Gastroesophageal sphincter (tissue), 4 donors: Measurements from ENCODE around the gene TANGO2. TPM values are rescaled to one million over a fixed set of nuclear protein-coding genes. Genes with fewer than 3 reads are reported as not detected.

Source experiments
- ATAC-seq: fragments of 150-250 bp; one replicate; pipeline ENCODE4 v1.9.1; 2016; ENCODE audit warnings: mild to moderate bottlenecking, moderate library complexity
- H3K27ac ChIP-seq, 4 donors: fragments of 200-600 bp; sonication (generic) in 3 of 4; 1 replicate in 3 of 4; 2 replicates in 1 of 4; pipeline ENCODE4 v1.5.1; 2016 to 2019
- H3K27me3 ChIP-seq: fragments of 200-600 bp; sonication (generic); one replicate; pipeline ENCODE4 v1.5.1; 2019
- H3K36me3 ChIP-seq, 2 donors: fragments of 200-600 bp; sonication (generic); one replicate each; pipeline ENCODE4 v1.5.1; 2019; ENCODE audit warnings: control low read depth in 1 of 2
- H3K4me1 ChIP-seq, 3 donors: fragments of 200-600 bp; sonication (generic); 1 replicate in 2 of 3; 2 replicates in 1 of 3; pipeline ENCODE4 v1.5.1; 2016 to 2019; ENCODE audit warnings: control low read depth in 2 of 3
- H3K4me3 ChIP-seq, 2 donors: fragments of 200-600 bp; sonication (generic); one replicate each; pipeline ENCODE4 v1.5.1; 2019; ENCODE audit warnings: mild to moderate bottlenecking in 1 of 2, moderate library complexity in 1 of 2
- H3K9me3 ChIP-seq, 3 donors: fragments of 200-600 bp; sonication (generic); one replicate each; pipeline ENCODE4 v1.5.1; 2017 to 2019; ENCODE audit warnings: control low read depth in 2 of 3
- EP300 ChIP-seq: sonication (generic); formaldehyde crosslinking; IDR thresholded peaks from one replicate; pipeline ENCODE4 v1.6.1; 2017; ENCODE audit warnings: antibody characterized with exemption, mild to moderate bottlenecking
- POLR2A ChIP-seq, 2 donors: fragments of 450-650 bp; IDR thresholded peaks; one replicate each; pipeline ENCODE4 v1.6.1; 2017; ENCODE audit warnings: antibody characterized with exemption in 2 of 2, mild to moderate bottlenecking in 2 of 2, moderate library complexity in 1 of 2
- POLR2AphosphoS5 ChIP-seq: sonication (generic); formaldehyde crosslinking; IDR thresholded peaks from one replicate; pipeline ENCODE4 v1.6.1; 2017; ENCODE audit warnings: antibody characterized with exemption
- WGBS, 2 donors: methylation state at CpG; one replicate each; pipeline ENCODE4 v1.1.5; 2018; ENCODE audit warnings: low coverage in 1 of 2; 5-methylcytosine and 5-hydroxymethylcytosine counted together
- total RNA-seq, 4 donors: library from RNA; depleted of rRNA; stranded (reverse); fragments of >200 nt; gene quantifications; one replicate each; pipeline ENCODE4 v1.1.0, GENCODE V29; 2016
- TF ChIP-seq, protein P1 (sequence below), 4 experiments: fragments of 200-600 bp in 2 of 4; fragments of 450-650 bp in 2 of 4; sonication (generic) in 1 of 4; IDR thresholded peaks; one replicate each; pipeline ENCODE4 v1.5.1; 2017 to 2019; ENCODE audit warnings: antibody characterized with exemption in 4 of 4, mild to moderate bottlenecking in 2 of 4, moderate library complexity in 2 of 4

The TANGO2 gene
- total RNA-seq, 4 donors from 2014 or later, result 20.0 to 65.5 (median 45.8) TPM

DNA sequence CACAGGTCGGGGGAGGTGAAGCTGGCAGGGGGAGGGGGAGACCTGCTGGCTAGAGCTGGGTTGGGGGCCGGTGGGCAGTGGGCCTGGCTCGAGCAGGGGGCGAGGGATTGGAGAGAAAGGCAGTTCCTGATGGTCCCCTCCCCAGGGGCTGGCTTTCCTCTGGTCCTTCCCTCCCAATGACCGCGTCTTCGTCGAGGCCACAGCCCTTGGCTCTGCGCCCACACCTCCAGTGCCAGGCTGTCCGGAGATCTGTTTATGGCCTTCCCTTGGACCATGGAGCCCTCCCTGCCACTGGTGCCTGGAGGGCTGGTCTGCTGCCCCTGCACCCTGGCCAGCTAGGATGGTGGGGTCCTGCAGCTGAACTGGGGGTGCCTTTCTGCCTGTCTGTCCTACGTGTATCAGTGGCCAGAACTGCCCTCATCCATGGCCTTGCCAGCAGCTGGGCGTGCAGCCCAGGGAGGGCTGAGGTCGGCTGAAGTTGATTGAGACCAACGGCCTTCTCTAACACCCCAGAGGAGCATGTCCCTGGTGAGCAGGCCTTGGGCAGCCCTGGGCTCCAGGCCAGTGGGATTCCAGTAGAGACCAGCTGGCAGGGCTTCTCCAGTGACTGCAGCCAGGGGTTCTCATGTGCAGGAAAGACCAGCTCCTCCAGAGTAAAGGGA is 12.3 kb downstream of the TANGO2 start:
- Histone ChIP-seq H3K4me3 (no peak overlapping the region), H3K27ac (peak overlapping the region in 2 of 4 donors; percentile 25 to 49), H3K36me3 (peaks cover 0 to 31% of the 10 kb centered on the region in 2 donors), H3K27me3 (no peaks in the 10 kb centered on the region), H3K4me1 (peaks cover 0 to 28% (median 16%) of the 10 kb centered on the region in 3 donors), H3K9me3 (no peaks in the 10 kb centered on the region)
- 72% methylated on average over 6 of the region's 14 CpGs; no CpG with 5 or more reads in 1 of the 2 donors for WGBS, 2 donors
- peak; percentile 32 for ATAC-seq
- TF ChIP-seq, protein P1, sequence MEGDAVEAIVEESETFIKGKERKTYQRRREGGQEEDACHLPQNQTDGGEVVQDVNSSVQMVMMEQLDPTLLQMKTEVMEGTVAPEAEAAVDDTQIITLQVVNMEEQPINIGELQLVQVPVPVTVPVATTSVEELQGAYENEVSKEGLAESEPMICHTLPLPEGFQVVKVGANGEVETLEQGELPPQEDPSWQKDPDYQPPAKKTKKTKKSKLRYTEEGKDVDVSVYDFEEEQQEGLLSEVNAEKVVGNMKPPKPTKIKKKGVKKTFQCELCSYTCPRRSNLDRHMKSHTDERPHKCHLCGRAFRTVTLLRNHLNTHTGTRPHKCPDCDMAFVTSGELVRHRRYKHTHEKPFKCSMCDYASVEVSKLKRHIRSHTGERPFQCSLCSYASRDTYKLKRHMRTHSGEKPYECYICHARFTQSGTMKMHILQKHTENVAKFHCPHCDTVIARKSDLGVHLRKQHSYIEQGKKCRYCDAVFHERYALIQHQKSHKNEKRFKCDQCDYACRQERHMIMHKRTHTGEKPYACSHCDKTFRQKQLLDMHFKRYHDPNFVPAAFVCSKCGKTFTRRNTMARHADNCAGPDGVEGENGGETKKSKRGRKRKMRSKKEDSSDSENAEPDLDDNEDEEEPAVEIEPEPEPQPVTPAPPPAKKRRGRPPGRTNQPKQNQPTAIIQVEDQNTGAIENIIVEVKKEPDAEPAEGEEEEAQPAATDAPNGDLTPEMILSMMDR (IDR thresholded peaks at IDR 0.05), result no peak
- no peak for TF ChIP-seq EP300
- no peak for TF ChIP-seq POLR2AphosphoS5
- no peak for TF ChIP-seq POLR2A (IDR thresholded peaks at IDR 0.05)

DNA sequence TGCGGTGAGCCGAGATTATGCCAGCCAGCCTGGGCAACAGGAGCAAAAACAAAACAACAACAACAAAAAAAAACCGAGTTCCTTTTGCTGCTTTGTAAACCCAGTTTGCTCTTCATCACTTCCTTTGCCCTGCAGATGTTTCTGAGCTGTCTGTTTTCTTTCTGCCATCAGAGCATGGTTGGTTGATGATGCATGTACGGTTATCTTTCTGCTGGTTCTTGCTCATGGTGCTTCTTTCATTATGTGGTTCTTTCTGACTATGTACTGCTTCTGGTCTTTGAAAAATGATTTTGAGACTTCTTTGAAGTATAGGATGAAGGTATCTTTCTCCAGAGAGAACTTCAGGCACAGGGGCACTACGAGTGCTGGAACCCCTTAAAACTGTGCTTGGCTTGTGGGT is 13.2 kb downstream of the TANGO2 start:
- Histone ChIP-seq H3K27me3 (no peaks in the 10 kb centered on the region), H3K27ac (no peak overlapping the region), H3K4me1 (peaks cover 0 to 28% (median 12%) of the 10 kb centered on the region in 3 donors)

DNA sequence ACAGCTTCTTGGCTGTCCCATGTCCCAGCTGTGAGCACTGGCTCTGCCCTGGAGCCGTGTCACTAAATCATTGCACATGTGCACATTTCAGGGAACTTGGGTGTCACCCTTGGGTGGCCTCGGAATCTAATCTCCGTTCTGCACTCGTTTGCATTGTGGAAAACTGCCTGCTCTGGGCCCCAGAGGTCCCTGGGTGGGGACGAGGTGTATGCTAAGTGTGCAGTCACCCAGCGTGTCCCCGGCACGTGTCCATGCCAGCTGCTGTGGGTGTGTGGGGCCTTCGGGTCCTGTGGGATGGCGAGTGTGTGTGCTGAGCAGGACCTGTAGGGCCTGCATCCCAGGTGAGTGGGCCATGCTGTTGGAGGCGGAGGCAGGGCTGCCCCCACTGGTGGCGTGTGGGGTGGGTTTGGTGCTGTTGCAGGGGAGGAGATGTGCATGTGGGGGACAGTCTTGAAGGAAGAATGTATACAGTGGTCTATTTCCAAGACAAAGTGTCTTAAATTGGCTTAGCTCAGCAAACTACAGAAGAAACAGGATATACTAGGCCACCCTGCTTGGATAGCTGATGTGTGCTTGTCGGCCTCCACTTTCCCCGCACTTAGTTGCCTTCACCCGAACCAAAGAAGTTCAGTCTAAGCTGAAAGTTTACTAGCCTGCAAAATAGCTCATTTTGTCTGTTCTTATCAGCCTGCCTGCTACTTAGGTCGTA is 14.6 kb downstream of the TANGO2 start:
- H3K36me3 ChIP-seq, result peaks cover 0 to 54% of the 10 kb centered on the region in 2 donors
- peaks cover 0 to 32% (median 12%) of the 10 kb centered on the region in 3 donors for H3K4me1 ChIP-seq
- no peaks in the 10 kb centered on the region for H3K9me3 ChIP-seq
- ATAC-seq, result no peak
- 87 to 89% methylated on average over 5 to 6 of the region's 16 CpGs for WGBS, 2 donors
- no peaks in the 10 kb centered on the region for H3K27me3 ChIP-seq
- no peak overlapping the region for H3K27ac ChIP-seq
- no peak overlapping the region for H3K4me3 ChIP-seq
- TF ChIP-seq, protein P1 (IDR thresholded peaks at IDR 0.05), result no peak
- TF ChIP-seq POLR2AphosphoS5, result no peak

More for the DNA sequence above, 13.2 kb downstream of the TANGO2 start:
- TF ChIP-seq POLR2AphosphoS5 (no peak), POLR2A (IDR thresholded peaks at IDR 0.05) (no peak), EP300 (no peak)
- TF ChIP-seq, protein P1 (IDR thresholded peaks at IDR 0.05), result no peak
- ATAC-seq, result no peak
- peaks cover 0 to 40% of the 10 kb centered on the region in 2 donors for H3K36me3 ChIP-seq
- no peak overlapping the region for H3K4me3 ChIP-seq
- H3K9me3 ChIP-seq, result no peaks in the 10 kb centered on the region
- 74 to 95% methylated on average over 3 to 4 of the region's 5 CpGs for WGBS, 2 donors

DNA sequence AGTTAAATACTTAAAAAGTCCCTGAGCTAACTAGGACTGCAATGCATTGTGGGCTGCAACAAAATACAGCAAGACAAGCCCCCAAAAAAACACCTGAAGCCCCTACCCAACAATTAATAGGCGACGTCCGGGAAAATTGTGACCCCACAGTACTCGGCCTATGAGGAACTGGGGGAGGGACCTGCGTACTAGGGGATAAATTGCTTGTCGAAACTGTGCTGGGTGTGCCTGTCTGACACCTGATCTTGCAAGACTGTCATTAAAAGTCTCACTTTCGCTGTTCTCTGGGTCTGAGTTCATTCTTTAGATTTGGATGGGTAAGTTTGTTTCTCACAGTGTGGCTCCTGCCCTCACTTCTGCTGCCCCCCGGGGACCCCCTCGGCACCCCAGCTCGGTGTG is 15.2 kb downstream of the TANGO2 start:
- Histone ChIP-seq H3K27me3 (no peaks in the 10 kb centered on the region), H3K36me3 (peaks cover 0 to 60% of the 10 kb centered on the region in 2 donors), H3K27ac (no peak overlapping the region), H3K4me1 (peaks cover 0 to 33% (median 12%) of the 10 kb centered on the region in 3 donors), H3K9me3 (no peaks in the 10 kb centered on the region), H3K4me3 (no peak overlapping the region)
- no peak for ATAC-seq
- TF ChIP-seq POLR2A (IDR thresholded peaks at IDR 0.05), result no peak
- no peak for TF ChIP-seq POLR2AphosphoS5
- no peak for TF ChIP-seq EP300
- TF ChIP-seq, protein P1 (IDR thresholded peaks at IDR 0.05), result no peak
- WGBS, 2 donors, result 92 to 96% methylated on average over 7 of the region's 10 CpGs
